Stimulated activated CD4-positive, alpha-beta T cell treated with anti-CD3 and anti-CD28 coated beads, TNF-alpha, amount 100 ng/mL, for 48 hours (primary cell): ENCODE data around the gene ERGIC2.
"Not testable (repeated sequence)": the region's sequence is repeated elsewhere in the genome, so short reads cannot be mapped to it uniquely, and the experiment has no call there.

Experiments
- DNase-seq, 3 donors: peaks; one replicate each; pipeline ENCODE4 v3.0.0-alpha.2; 2020; ENCODE audit warnings: low read depth in 3 of 3

Gene ERGIC2

DNA sequence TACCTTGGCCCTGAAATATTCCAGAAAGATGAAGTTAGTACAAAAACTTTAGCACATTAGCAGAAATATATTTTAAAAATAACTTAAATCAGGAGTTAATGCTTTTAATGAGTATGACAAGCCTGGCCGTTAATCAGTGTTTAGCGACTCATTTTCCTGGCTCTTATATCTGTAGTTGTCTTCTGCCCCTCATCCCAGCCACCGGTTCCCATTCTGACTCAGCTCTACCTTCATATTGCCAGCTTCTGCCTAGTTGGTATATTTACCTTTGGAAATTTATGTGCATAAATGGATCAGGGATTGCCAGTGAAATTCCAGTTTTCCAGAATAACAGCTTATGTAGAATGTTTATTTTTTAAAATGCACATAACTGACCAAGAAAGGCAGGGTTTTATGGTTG, 79.9 kb downstream of the ERGIC2 start:
- no peak for DNase-seq

DNA sequence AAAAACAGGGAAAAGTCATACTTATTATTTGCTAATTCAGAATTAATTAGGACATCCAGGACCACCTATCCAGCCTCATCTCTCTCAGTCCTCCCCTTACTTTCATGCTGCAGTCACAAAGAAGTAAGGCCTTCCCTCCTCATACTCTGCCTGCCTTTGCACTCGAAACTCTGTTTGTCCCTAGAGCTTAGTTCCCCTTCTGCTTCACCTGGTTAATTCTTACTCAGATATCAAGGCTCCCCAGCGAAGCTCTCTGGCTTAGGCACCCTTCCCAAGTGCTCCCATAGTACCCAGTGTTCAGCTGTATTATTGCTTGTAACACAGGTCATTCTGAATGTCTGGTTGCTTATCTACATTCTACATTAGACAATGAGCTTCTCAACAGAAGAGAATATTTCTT, 81.3 kb downstream of the ERGIC2 start:
- no peak for DNase-seq

DNA sequence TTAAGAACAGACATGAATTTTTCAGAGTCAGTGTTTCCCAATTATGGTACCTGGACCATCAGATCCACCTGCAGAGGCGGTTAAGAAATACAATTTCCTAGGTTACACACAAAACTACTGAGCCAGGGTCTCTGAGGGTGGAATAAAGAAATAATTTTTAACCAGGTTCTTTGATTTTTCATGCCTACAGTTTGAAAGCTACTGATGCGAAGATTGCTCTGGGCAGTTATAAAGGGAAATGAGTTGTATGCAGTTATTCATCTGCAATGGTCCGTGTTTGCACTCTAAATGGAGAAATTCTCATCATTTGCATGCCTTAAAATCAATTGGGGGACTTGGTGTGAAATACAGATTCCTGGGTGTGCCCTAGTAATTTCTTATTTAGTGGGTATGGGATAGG, 89.7 kb downstream of the ERGIC2 start:
- no peak for DNase-seq

DNA sequence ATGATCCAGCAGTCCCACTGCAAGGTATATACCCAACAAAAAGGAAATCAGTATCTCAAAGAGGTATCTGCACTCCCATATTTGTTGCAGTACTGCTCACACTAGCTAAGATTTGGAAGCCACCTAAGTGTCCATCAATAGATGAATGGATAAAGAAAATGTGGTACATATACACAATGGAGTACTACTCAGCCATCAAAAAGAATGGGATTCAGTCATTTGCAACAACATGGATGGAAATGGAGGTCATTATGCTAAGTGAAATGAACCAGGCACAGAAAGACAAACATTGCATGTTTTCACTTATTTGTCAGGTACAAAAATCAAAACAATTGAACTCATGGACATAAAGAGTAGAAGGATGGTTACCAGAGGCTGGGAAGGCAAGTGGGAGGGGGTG, 90.5 kb downstream of the ERGIC2 start:
- DNase-seq = not testable (repeated sequence)

DNA sequence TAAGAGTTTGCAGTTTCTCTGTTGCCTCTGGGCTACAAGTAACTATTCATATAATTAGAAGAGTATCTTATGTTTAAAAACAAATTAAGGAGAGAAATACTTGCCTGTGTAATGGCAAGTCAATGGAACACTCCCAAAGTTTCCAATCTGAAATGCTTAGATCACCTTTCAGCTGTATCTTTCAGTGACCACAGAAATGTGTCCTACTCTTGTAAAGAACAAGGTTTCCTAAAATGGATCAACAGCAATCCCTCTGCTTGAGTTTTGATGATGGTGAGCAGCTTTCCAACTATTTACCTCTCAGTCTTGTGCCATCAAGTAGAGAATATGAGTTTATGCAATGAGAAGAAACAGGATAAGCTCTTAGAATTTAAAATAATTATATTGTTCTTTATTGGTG, 92.9 kb downstream of the ERGIC2 start:
- no peak for DNase-seq

DNA sequence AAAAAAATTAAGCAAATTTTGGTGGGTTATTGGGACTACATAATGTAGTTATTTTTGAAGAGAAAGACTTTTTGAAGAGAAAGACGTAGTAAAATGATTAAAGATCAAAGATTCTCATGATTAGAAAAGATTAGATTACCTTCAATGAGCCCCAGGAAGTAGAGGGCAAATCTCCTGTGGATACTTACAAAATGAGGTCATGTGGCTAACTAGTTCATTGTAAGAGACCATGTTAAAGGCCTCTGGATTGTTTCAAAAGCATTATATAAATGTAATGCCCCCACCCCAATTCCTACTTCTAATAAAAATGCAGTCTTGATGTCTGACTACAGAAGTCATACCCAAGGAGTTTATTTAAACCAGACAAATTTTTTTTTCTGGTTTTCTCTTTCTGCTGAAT, 93.3 kb downstream of the ERGIC2 start:
- DNase-seq = no peak
